Measurements from ENCODE around the gene LILRA1.
"Not testable (repeated sequence)": the region's sequence is repeated elsewhere in the genome, so short reads cannot be mapped to it uniquely, and the experiment has no call there.

LILRA1 gene

GRCh38 chr19:54578268-54578667 is 15.2 kb upstream of the LILRA1 start:
- DNase-seq = not testable (repeated sequence)

GRCh38 chr19:54586397-54586796 is 7.0 kb upstream of the LILRA1 start:
- no peak for DNase-seq

GRCh38 chr19:54587026-54587425 is 6.4 kb upstream of the LILRA1 start:
- DNase-seq = no peak

- not testable (repeated sequence) for DNase-seq
Measured at GRCh38 chr19:54593931-54594626, 647 bp downstream of the LILRA1 start.

GRCh38 chr19:54594737-54595136 is 1.3 kb downstream of the LILRA1 start:
- DNase-seq = no peak

GRCh38 chr19:54595680-54596436 is 2.4 kb downstream of the LILRA1 start:
- not testable (repeated sequence) for DNase-seq

GRCh38 chr19:54600212-54600611 is 6.8 kb downstream of the LILRA1 start:
- DNase-seq = no peak

- no peak for DNase-seq
Measured at GRCh38 chr19:54606230-54606629, 12.8 kb downstream of the LILRA1 start.

GRCh38 chr19:54606891-54607784 is 13.7 kb downstream of the LILRA1 start:
- no peak for DNase-seq

- no peak for DNase-seq
Measured at GRCh38 chr19:54607785-54608150, 14.3 kb downstream of the LILRA1 start.

- no peak for DNase-seq
Measured at GRCh38 chr19:54608205-54608604, 14.8 kb downstream of the LILRA1 start.

- no peak for DNase-seq
Measured at GRCh38 chr19:54608792-54609191, 15.4 kb downstream of the LILRA1 start.

- DNase-seq = no peak
Measured at GRCh38 chr19:54609356-54609791, 15.9 kb downstream of the LILRA1 start.

- DNase-seq = no peak
Measured at GRCh38 chr19:54612428-54612827, 19.0 kb downstream of the LILRA1 start.

GRCh38 chr19:54614726-54615125 is 21.3 kb downstream of the LILRA1 start:
- no peak for DNase-seq

- DNase-seq = no peak
Measured at GRCh38 chr19:54616057-54616456, 22.6 kb downstream of the LILRA1 start.

- no peak for DNase-seq
Measured at GRCh38 chr19:54616821-54617560, 23.6 kb downstream of the LILRA1 start.

- DNase-seq = no peak
Measured at GRCh38 chr19:54620464-54620863, 27.0 kb downstream of the LILRA1 start.

GRCh38 chr19:54622431-54622830 is 29.0 kb downstream of the LILRA1 start:
- DNase-seq = no peak

GRCh38 chr19:54624234-54624633 is 30.8 kb downstream of the LILRA1 start:
- not testable (repeated sequence) for DNase-seq

- not testable (repeated sequence) for DNase-seq
Measured at GRCh38 chr19:54624934-54625730, 31.7 kb downstream of the LILRA1 start.

GRCh38 chr19:54626757-54627156 is 33.3 kb downstream of the LILRA1 start:
- no peak for DNase-seq
